ENCODE measurements around the gene MMP17. TPM values are rescaled to one million over a fixed set of nuclear protein-coding genes. Genes with fewer than 3 reads are reported as not detected.
A peak's percentile ranks its signal among the peaks of the same experiment; 100 is the strongest.

Gene MMP17
- polyA plus RNA-seq, 3 donors, result 2.8 to 78.3 (median 3.0) TPM

DNA sequence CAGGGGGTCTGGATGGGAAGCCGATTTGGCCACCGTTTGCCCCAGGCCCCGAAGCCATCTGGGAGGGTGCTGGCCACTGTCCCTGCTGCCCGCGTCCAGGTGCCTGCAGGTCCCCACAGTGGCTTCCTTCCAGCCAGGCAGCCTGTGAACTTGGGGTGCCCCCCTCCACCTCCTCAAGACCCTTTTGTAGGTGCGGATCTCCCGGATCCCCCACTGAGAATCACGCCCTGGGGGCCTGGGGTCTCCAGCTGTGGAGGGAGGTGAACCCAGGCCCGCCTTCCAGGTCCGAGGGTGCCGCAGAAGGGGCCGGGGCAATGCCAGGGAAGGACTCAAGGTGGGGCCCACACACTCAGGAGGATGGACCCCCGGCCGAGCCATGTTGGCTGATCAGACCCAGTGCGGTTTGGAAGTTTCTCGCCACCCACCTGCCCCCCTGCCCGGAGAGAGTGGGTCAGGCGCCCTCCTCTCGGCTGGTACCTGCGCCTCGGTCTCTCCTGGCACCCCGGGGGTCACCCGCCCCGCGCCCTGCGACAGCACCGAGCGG lies 1.7 kb downstream of the MMP17 start:
- H3K4me1 ChIP-seq (ENCODE audit: control insufficient read depth in 1 of 2, insufficient read depth in 2 of 2, low read length in 2 of 2), result peaks cover 29 to 38% of the 10 kb centered on the region in 2 donors
- H3K27me3 ChIP-seq (ENCODE audit: control insufficient read depth in 2 of 2, insufficient read depth in 2 of 2, low read length in 2 of 2), result peaks cover 0 to 15% of the 10 kb centered on the region in 2 donors
- peak overlapping the region; percentile 81 for H2AFZ ChIP-seq (ENCODE audit: insufficient read depth, low read depth, low read length, poor library complexity, severe bottlenecking)
- peak overlapping the region in 1 of 2 donors; percentile 72 for H3K27ac ChIP-seq (ENCODE audit: low read depth in 1 of 2, low read length in 2 of 2)
- peaks cover 0 to 2% (median 0%) of the 10 kb centered on the region in 7 donors for H3K9me3 Mint-ChIP-seq
- DNase-seq, result no peak
- peaks cover 10 to 20% of the 10 kb centered on the region in 2 donors for H3K36me3 Mint-ChIP-seq
- no peaks in the 10 kb centered on the region for H3K9me3 ChIP-seq (replicated peaks in 1 of 2; ENCODE audit: control insufficient read depth in 1 of 2, insufficient read depth in 1 of 2, low read length in 2 of 2)
- 11% methylated on average over 27 of the region's 28 CpGs for WGBS (ENCODE audit: insufficient coverage)
- H3K27me3 Mint-ChIP-seq (ENCODE audit: low read depth in 3 of 3), result peaks cover 2 to 35% (median 35%) of the 10 kb centered on the region in 3 donors
- peaks cover 52% of the 10 kb centered on the region for H3K79me2 ChIP-seq (ENCODE audit: insufficient read depth, low read length)
- H3K4me1 Mint-ChIP-seq, result peaks cover 43% of the 10 kb centered on the region
- peak overlapping the region; percentile 83 for H3K4me2 ChIP-seq (replicated peaks; ENCODE audit: extremely low read depth, low read length, poor library complexity, severe bottlenecking)
- peak overlapping the region; percentile 64 to 94 (median 69) for H3K4me3 ChIP-seq (replicated peaks in 1 of 3; ENCODE audit: low read depth in 2 of 3, low read length in 3 of 3)
- peaks cover 0 to 11% of the 10 kb centered on the region in 2 donors for H3K36me3 ChIP-seq (replicated peaks in 1 of 2; ENCODE audit: control insufficient read depth in 1 of 2, insufficient read depth in 2 of 2, low read length in 2 of 2)
- peak overlapping the region in 1 of 7 donors; percentile 79 for H3K27ac Mint-ChIP-seq
- intact Hi-C loops (cut with micrococcal nuclease), result loop anchor here (5.0 to 10.0 kb wide), 6 partner anchors 55 to 915 kb away; partner anchors contain the start of gene SFSWAP (in 2 of the 2)
- peak overlapping the region; percentile 92 to 96 for H3K4me3 Mint-ChIP-seq
- TF ChIP-seq CTCF (IDR thresholded peaks at IDR 0.05), result no peak
- peak overlapping the region; percentile 78 for H3K9ac ChIP-seq (ENCODE audit: insufficient read depth, low read length, poor library complexity, severe bottlenecking)
- H4K20me1 ChIP-seq (ENCODE audit: insufficient read depth, low read length), result peaks cover 56% of the 10 kb centered on the region

DNA sequence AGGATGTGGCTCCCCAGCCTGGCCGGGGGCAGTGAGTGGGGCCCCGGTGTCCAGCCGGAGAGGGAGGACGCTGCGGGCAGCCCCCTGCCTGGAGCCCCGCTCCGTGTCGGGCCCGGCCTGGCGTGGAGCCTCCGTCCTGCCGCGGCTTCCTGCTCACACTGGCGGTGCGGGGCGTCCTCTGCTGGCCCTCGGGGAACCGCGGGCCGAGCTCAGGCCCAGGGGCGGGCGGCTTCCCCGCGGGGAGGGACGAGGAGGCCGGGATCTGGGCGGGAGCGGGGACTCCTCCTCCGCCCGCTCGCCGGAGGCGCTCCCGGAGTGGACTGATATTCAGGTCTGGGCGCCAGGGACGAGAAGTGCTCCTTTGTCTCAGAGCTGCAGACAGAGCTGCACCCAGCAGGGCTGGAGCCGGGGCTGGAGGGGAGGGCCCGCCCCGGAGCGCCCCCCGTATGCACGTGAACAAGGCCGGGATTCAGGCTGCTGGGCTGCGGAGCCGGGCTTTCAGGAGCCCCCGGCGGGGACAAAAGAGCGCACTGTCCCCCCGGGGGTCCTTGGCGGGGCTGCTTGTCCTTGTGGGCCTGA lies 2.2 kb downstream of the MMP17 start:
- WGBS (ENCODE audit: insufficient coverage), result under 1% methylated on average over 50 of the region's 50 CpGs
- peak overlapping the region; percentile 83 for H3K4me2 ChIP-seq (replicated peaks; ENCODE audit: extremely low read depth, low read length, poor library complexity, severe bottlenecking)
- H3K4me3 ChIP-seq (replicated peaks in 1 of 3; ENCODE audit: low read depth in 2 of 3, low read length in 3 of 3), result peak overlapping the region; percentile 64 to 94 (median 69)
- H3K9me3 Mint-ChIP-seq, result peaks cover 0 to 2% (median 0%) of the 10 kb centered on the region in 7 donors
- peak overlapping the region; percentile 69 to 81 for H3K4me3 Mint-ChIP-seq
- DNase-seq, result peak; percentile 58 to 69 (median 66)
- H3K4me1 Mint-ChIP-seq, result peaks cover 38% of the 10 kb centered on the region
- H3K79me2 ChIP-seq (ENCODE audit: insufficient read depth, low read length), result peaks cover 56% of the 10 kb centered on the region
- no peak overlapping the region for H3K27ac ChIP-seq (ENCODE audit: low read depth in 1 of 2, low read length in 2 of 2)
- H3K27me3 ChIP-seq (ENCODE audit: control insufficient read depth in 2 of 2, insufficient read depth in 2 of 2, low read length in 2 of 2), result peaks cover 0 to 15% of the 10 kb centered on the region in 2 donors
- peaks cover 0 to 11% of the 10 kb centered on the region in 2 donors for H3K36me3 ChIP-seq (replicated peaks in 1 of 2; ENCODE audit: control insufficient read depth in 1 of 2, insufficient read depth in 2 of 2, low read length in 2 of 2)
- H3K9ac ChIP-seq (ENCODE audit: insufficient read depth, low read length, poor library complexity, severe bottlenecking), result peak overlapping the region; percentile 78
- no peaks in the 10 kb centered on the region for H3K9me3 ChIP-seq (replicated peaks in 1 of 2; ENCODE audit: control insufficient read depth in 1 of 2, insufficient read depth in 1 of 2, low read length in 2 of 2)
- TF ChIP-seq CTCF (IDR thresholded peaks at IDR 0.05), result peak; percentile 88
- no peak overlapping the region for H3K27ac Mint-ChIP-seq
- intact Hi-C loops (cut with micrococcal nuclease), result loop anchor here (10.0 kb wide), 3 partner anchors 56 to 916 kb away; no protein-coding TSS in a partner anchor
- peaks cover 61% of the 10 kb centered on the region for H4K20me1 ChIP-seq (ENCODE audit: insufficient read depth, low read length)
- H3K4me1 ChIP-seq (ENCODE audit: control insufficient read depth in 1 of 2, insufficient read depth in 2 of 2, low read length in 2 of 2), result peaks cover 29 to 38% of the 10 kb centered on the region in 2 donors
- peaks cover 10 to 21% of the 10 kb centered on the region in 2 donors for H3K36me3 Mint-ChIP-seq
- H3K27me3 Mint-ChIP-seq (ENCODE audit: low read depth in 3 of 3), result peaks cover 2 to 35% (median 35%) of the 10 kb centered on the region in 3 donors
- H2AFZ ChIP-seq (ENCODE audit: insufficient read depth, low read depth, low read length, poor library complexity, severe bottlenecking), result peak overlapping the region; percentile 81
